Measurements from ENCODE around the gene DDX52. TPM values are rescaled to one million over a fixed set of nuclear protein-coding genes. Genes with fewer than 3 reads are reported as not detected.

Gene DDX52
- total RNA-seq, 1 experiment from 2014 or later = 65.4 TPM

DNA sequence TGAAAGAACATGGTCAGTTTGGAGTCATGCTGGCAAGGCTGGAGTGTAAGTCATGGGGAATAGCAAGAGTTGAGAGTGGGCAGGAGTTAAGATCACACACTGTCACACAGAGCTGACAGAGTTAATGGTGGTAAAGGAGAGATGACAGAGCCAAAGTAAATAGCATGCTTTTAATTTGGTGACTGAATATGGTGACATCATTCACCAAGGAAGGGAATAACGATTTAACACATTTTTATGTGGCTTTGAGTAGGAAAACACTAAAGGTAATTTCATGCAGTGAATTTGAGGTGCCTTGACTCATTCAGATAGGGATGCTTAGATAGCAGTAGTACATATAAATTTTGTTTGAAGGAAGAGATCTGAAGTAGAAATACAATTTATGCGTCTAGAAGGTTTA lies 76.1 kb downstream of the DDX52 start:
- Histone ChIP-seq H2BK120ac (ENCODE audit: low read depth, low read length, poor library complexity, severe bottlenecking) (no peak overlapping the region), H3K23ac (ENCODE audit: insufficient read length, low read depth, low read length) (no peak overlapping the region), H3T11ph (ENCODE audit: low read length) (no peak overlapping the region), H2BK12ac (ENCODE audit: insufficient read length, low read depth, low read length) (no peak overlapping the region), H3K56ac (ENCODE audit: insufficient read length, low read depth, low read length) (no peak overlapping the region), H2BK5ac (ENCODE audit: insufficient read length, low read length) (no peak overlapping the region), H2AK5ac (ENCODE audit: insufficient read length, low read length) (no peak overlapping the region), H3K18ac (ENCODE audit: insufficient read length, low read depth, low read length) (no peak overlapping the region), H3K23me2 (ENCODE audit: insufficient read length, low read depth, low read length, poor library complexity, severe bottlenecking) (no peaks in the 10 kb centered on the region), H3K27ac (ENCODE audit: insufficient read length, low read depth, low read length) (no peak overlapping the region), H3K4me1 (ENCODE audit: insufficient read depth, low read length) (no peaks in the 10 kb centered on the region), H3K9me3 (ENCODE audit: control insufficient read depth, low read depth, low read length) (no peaks in the 10 kb centered on the region), H3K14ac (ENCODE audit: insufficient read depth, low read length) (no peak overlapping the region), H2BK20ac (ENCODE audit: low read depth, low read length, poor library complexity, severe bottlenecking) (no peak overlapping the region), H3K79me2 (ENCODE audit: insufficient read depth, low read length) (no peaks in the 10 kb centered on the region), H4K91ac (ENCODE audit: insufficient read length, low read depth, low read length) (no peak overlapping the region), H4K8ac (replicated peaks; ENCODE audit: insufficient read length, low read depth, low read length) (no peak overlapping the region), H3K4ac (ENCODE audit: low read depth, low read length) (no peak overlapping the region), H3K4me2 (ENCODE audit: insufficient read depth, insufficient read length, low read length) (no peak overlapping the region), H4K20me1 (ENCODE audit: control insufficient read depth, insufficient read depth, insufficient read length) (no peaks in the 10 kb centered on the region), H4K5ac (ENCODE audit: insufficient read length, low read depth, low read length) (no peak overlapping the region), H2AFZ (ENCODE audit: low read length) (no peak overlapping the region), H3K9ac (ENCODE audit: extremely low read depth, insufficient read length, low read length) (no peak overlapping the region), H3K79me1 (ENCODE audit: insufficient read depth, low read depth, low read length, poor library complexity, severe bottlenecking) (no peaks in the 10 kb centered on the region), H3K27me3 (ENCODE audit: insufficient read depth, low read length) (no peaks in the 10 kb centered on the region), H2BK15ac (ENCODE audit: low read depth, low read length) (no peak overlapping the region)
- TF ChIP-seq CTCF (conservative IDR thresholded peaks at IDR 0.05) = no peak
- Mint-ChIP-seq H3K4me1 (peaks cover 5 to 8% of the 10 kb centered on the region in 2 experiments), H3K27ac (no peak overlapping the region), H3K36me3 (ENCODE audit: insufficient read depth in 1 of 3, low read depth in 3 of 3) (peaks cover 32 to 62% (median 53%) of the 10 kb centered on the region in 3 experiments), H3K4me3 (no peak overlapping the region), H3K27me3 (ENCODE audit: low read depth) (no peaks in the 10 kb centered on the region), H3K9me3 (peaks cover 6% of the 10 kb centered on the region in 2 experiments)
- no CpG with 5 or more reads among the region's 2 CpGs for WGBS (ENCODE audit: extremely low coverage, insufficient read length, low lambda C conversion rate)
- DNase-seq = no peak

All from H9 (cell line).